Peyer's patch (tissue), 4 donors: ENCODE measurements around the gene ZDHHC13. TPM values are rescaled to one million over a fixed set of nuclear protein-coding genes. Genes with fewer than 3 reads are reported as not detected.
"Not testable (repeated sequence)": the region's sequence is repeated elsewhere in the genome, so short reads cannot be mapped to it uniquely, and the experiment has no call there.

Experiments
- DNase-seq, 3 donors: peaks; one replicate each; pipeline ENCODE4 v3.0.0-alpha.2; 2017 to 2019
- H3K27ac ChIP-seq, 4 donors: fragments of 200-600 bp; sonication (generic); one replicate each; pipeline ENCODE4 v1.5.1; 2016 to 2019
- H3K27me3 ChIP-seq, 2 donors: fragments of 200-600 bp; sonication (generic); one replicate each; pipeline ENCODE4 v1.5.1; 2019
- H3K36me3 ChIP-seq, 3 donors: fragments of 200-600 bp; sonication (generic); one replicate each; pipeline ENCODE4 v1.5.1; 2016 to 2019
- H3K4me1 ChIP-seq, 4 donors: fragments of 200-600 bp; sonication (generic); one replicate each; pipeline ENCODE4 v1.5.1; 2016 to 2019
- H3K4me3 ChIP-seq, 4 donors: fragments of 200-600 bp; sonication (generic); 1 replicate in 3 of 4; 2 replicates in 1 of 4; pipeline ENCODE4 v1.5.1; 2016 to 2019; ENCODE audit warnings: mild to moderate bottlenecking in 1 of 4
- H3K9me3 ChIP-seq, 4 donors: fragments of 200-600 bp; sonication (generic); one replicate each; pipeline ENCODE4 v1.5.1; 2016 to 2019; ENCODE audit warnings: mild to moderate bottlenecking in 1 of 4
- POLR2A ChIP-seq, 2 donors: fragments of 450-650 bp; IDR thresholded peaks; one replicate each; pipeline ENCODE4 v1.5.1; 2017; ENCODE audit warnings: antibody characterized with exemption in 2 of 2, mild to moderate bottlenecking in 2 of 2, moderate library complexity in 2 of 2
- total RNA-seq, 4 donors: library from RNA; depleted of rRNA; stranded (reverse); fragments of >200 nt; gene quantifications; one replicate each; pipeline ENCODE4 v1.1.0, GENCODE V29; 2016
- TF ChIP-seq, protein P1 (sequence below), 6 experiments: fragments of 450-650 bp in 4 of 6; fragments of 200-600 bp in 2 of 6; sonication (generic) in 1 of 6; IDR thresholded peaks; one replicate each; pipeline ENCODE4 v1.5.1; 2017 to 2019; ENCODE audit warnings: antibody characterized with exemption in 6 of 6, mild to moderate bottlenecking in 3 of 6, moderate library complexity in 1 of 6

The ZDHHC13 gene
- total RNA-seq, 4 donors from 2014 or later, result 10.7 to 34.6 (median 27.1) TPM

DNA sequence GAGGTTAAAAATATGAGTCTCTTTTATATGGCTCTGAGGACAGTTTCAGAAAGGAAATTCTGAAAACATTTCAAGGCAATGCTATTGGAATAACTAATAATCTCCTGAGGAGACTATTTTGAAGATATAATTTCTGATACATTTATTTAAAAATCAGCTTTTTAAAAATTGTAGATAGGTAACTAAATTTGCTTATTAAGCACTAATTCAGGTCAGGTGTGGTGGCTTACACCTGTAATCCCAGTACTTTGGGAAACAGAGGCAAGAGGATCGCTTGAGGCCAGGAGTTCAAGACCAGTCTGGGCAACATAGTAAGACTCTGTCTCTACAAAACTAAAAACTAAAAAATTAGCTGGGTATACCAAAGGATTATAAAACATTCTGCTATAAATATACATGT lies 17.0 kb downstream of the ZDHHC13 start:
- H3K36me3 ChIP-seq, result peaks cover 0 to 10% (median 0%) of the 10 kb centered on the region in 3 donors
- DNase-seq, result no peak
- no peak overlapping the region for H3K4me3 ChIP-seq
- H3K4me1 ChIP-seq, result no peaks in the 10 kb centered on the region
- no peak overlapping the region for H3K27ac ChIP-seq
- no peaks in the 10 kb centered on the region for H3K27me3 ChIP-seq
- TF ChIP-seq POLR2A (IDR thresholded peaks at IDR 0.05), result no peak
- TF ChIP-seq, protein P1, sequence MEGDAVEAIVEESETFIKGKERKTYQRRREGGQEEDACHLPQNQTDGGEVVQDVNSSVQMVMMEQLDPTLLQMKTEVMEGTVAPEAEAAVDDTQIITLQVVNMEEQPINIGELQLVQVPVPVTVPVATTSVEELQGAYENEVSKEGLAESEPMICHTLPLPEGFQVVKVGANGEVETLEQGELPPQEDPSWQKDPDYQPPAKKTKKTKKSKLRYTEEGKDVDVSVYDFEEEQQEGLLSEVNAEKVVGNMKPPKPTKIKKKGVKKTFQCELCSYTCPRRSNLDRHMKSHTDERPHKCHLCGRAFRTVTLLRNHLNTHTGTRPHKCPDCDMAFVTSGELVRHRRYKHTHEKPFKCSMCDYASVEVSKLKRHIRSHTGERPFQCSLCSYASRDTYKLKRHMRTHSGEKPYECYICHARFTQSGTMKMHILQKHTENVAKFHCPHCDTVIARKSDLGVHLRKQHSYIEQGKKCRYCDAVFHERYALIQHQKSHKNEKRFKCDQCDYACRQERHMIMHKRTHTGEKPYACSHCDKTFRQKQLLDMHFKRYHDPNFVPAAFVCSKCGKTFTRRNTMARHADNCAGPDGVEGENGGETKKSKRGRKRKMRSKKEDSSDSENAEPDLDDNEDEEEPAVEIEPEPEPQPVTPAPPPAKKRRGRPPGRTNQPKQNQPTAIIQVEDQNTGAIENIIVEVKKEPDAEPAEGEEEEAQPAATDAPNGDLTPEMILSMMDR (IDR thresholded peaks at IDR 0.05), result no peak
- H3K9me3 ChIP-seq, result no peaks in the 10 kb centered on the region

GRCh38 chr11:19136884-19137283 lies 19.9 kb downstream of the ZDHHC13 start:
- H3K9me3 ChIP-seq, DNase-seq, H3K4me3 ChIP-seq, H3K4me1 ChIP-seq, H3K27ac ChIP-seq, H3K27me3 ChIP-seq: not testable (repeated sequence)
- H3K36me3 ChIP-seq, result peaks cover 0 to 10% (median 0%) of the 10 kb centered on the region in 3 donors

DNA sequence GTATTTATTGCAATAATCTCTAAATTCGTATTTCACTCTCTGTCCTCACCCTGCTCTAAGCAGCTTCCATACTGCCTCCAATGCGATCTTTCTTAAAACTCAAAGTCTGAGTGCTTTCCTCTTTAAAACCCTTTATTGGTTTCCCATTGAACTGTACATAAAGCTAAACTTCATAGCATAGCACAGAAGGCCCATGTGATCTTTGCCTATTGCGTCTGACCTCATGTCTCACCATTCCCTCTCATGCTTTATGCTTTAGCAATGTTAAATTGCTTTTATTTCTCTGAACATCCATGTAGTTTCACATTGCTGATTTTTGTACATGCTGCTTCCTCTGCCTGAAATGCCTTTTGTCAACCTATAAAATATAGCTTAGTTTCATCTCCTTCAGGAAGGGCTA lies 28.4 kb downstream of the ZDHHC13 start:
- Histone ChIP-seq H3K4me3 (no peak overlapping the region), H3K4me1 (no peaks in the 10 kb centered on the region), H3K27me3 (no peaks in the 10 kb centered on the region), H3K27ac (no peak overlapping the region), H3K9me3 (no peaks in the 10 kb centered on the region), H3K36me3 (peaks cover 0 to 15% (median 0%) of the 10 kb centered on the region in 3 donors)
- no peak for TF ChIP-seq POLR2A (IDR thresholded peaks at IDR 0.05)
- no peak for DNase-seq

DNA sequence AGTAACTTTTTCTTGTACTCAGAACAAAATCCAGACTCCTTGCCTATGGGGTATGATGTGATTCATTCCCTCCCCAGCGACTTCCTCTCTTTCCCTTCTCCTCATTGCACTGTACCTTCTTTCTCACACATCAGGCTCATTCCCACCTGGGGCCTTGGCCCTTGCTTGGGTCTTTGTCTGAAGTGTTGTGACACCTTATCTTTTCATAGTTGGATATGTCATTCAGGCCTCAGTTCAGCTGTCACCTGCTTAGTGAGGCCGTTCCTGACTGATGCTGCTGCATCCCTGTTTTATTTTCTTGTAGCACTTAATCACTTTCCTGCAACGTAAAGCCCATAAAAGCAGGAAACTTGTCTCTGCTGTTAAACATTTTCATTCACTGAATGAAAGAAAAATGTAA lies 39.9 kb downstream of the ZDHHC13 start:
- H3K36me3 ChIP-seq, result peaks cover 0 to 43% (median 0%) of the 10 kb centered on the region in 3 donors

GRCh38 chr11:19160847-19161246 lies 43.9 kb downstream of the ZDHHC13 start:
- no peak for TF ChIP-seq POLR2A (IDR thresholded peaks at IDR 0.05)
- TF ChIP-seq, protein P1 (IDR thresholded peaks at IDR 0.05), result no peak
- no peaks in the 10 kb centered on the region for H3K4me1 ChIP-seq
- peaks cover 0 to 49% (median 0%) of the 10 kb centered on the region in 3 donors for H3K36me3 ChIP-seq
- H3K27me3 ChIP-seq, result no peaks in the 10 kb centered on the region
- H3K9me3 ChIP-seq, result no peaks in the 10 kb centered on the region
- no peak overlapping the region for H3K27ac ChIP-seq
- H3K4me3 ChIP-seq, result no peak overlapping the region
- DNase-seq, result no peak

More for the DNA sequence above, 39.9 kb downstream of the ZDHHC13 start:
- DNase-seq, result no peak
- H3K4me3 ChIP-seq, result no peak overlapping the region
- no peak overlapping the region for H3K27ac ChIP-seq
- H3K9me3 ChIP-seq, result no peaks in the 10 kb centered on the region
- H3K4me1 ChIP-seq, result no peaks in the 10 kb centered on the region
- TF ChIP-seq POLR2A (IDR thresholded peaks at IDR 0.05), result no peak
- TF ChIP-seq, protein P1 (IDR thresholded peaks at IDR 0.05), result no peak
- H3K27me3 ChIP-seq, result no peaks in the 10 kb centered on the region

DNA sequence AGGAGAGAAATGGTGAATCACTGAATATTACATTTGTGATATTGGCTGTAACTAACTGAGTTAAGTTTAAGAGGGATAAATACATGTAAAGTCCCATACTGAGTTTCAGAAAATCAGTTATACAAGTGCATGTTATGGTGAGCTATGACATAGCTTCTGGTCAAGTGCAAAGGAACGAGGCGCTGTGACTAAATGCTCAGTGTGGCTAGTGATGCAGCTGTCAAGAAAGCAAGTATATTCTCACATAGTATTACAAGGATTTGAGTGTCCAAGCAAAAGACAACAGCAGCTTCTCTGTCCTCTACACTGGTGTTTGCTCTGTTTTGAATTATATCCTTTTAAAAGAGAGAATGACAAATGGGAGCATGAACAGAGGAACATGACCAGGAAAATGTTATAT lies 44.7 kb downstream of the ZDHHC13 start:
- no peak overlapping the region for H3K27ac ChIP-seq
- DNase-seq, result no peak
- no peak overlapping the region for H3K4me3 ChIP-seq
- H3K27me3 ChIP-seq, result no peaks in the 10 kb centered on the region
- H3K4me1 ChIP-seq, result no peaks in the 10 kb centered on the region
- no peaks in the 10 kb centered on the region for H3K9me3 ChIP-seq
- peaks cover 0 to 52% (median 0%) of the 10 kb centered on the region in 3 donors for H3K36me3 ChIP-seq
- TF ChIP-seq POLR2A (IDR thresholded peaks at IDR 0.05), result no peak
- TF ChIP-seq, protein P1 (IDR thresholded peaks at IDR 0.05), result no peak

GRCh38 chr11:19162951-19163505 lies 46.1 kb downstream of the ZDHHC13 start:
- H3K4me1 ChIP-seq, result no peaks in the 10 kb centered on the region

More at GRCh38 chr11:19162951-19163505, 46.1 kb downstream of the ZDHHC13 start:
- TF ChIP-seq, protein P1 (IDR thresholded peaks at IDR 0.05), result no peak
- no peak for TF ChIP-seq POLR2A (IDR thresholded peaks at IDR 0.05)
- Histone ChIP-seq H3K27ac (no peak overlapping the region), H3K9me3 (no peaks in the 10 kb centered on the region), H3K27me3 (no peaks in the 10 kb centered on the region), H3K4me3 (no peak overlapping the region), H3K36me3 (peaks cover 0 to 59% (median 0%) of the 10 kb centered on the region in 3 donors)
- no peak for DNase-seq
